ENCODE data around the gene CPHXL. TPM values are rescaled to one million over a fixed set of nuclear protein-coding genes. Genes with fewer than 3 reads are reported as not detected.

Gene CPHXL
- not detected for total RNA-seq
- long read RNA-seq = 0 reads

DNA sequence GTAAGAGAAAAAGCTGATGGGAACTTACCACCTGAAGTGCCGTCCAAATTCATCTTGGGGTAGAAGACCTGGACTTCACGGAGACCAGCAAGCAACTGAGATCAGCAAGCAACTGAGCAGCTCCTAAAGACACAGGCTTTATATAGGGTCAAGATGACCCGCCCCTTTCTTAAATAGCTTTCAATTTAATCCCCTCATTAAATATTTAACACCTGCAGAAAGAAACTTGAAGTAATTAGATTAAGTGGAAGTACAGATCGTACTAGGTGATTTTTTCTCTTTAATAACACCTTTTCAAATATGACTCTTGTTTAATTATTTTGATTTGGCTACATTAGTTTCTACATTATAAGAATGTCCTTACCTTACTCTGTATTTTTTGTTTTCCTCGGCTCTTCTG is at the start of gene CPHXL:
Gene CPHXL, minus strand, starts transcription at position 101 of the 400 bp plus-strand sequence. Its CDS starts 48 bp downstream, at position 53.
- DNase-seq (ENCODE audit: missing footprints) (no peak), ATAC-seq (no peak)
- intact Hi-C loops (cut with DNase I) = no loop called here

DNA sequence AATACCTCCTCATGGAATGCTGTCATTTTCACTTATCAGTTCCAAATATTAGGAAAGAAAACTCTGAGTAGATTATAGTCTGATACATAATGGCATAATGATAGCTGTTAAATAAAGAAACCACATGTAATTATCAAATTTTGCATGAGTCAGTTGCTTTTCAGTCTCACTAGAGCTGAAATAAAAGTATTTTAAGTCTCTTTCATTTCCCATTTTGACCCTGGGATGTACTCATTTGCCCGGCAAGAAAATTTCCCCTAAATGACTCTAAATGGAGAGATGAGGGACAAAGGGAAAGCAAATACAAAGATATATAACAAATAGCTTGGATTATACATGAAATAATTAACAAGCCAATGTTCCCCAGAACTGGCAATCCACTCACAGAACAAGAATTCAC is 47.9 kb upstream of the CPHXL start:
- no peak for ATAC-seq
- no peak for DNase-seq (ENCODE audit: missing footprints)
- intact Hi-C loops (cut with DNase I) = no loop called here

GRCh38 chr16:75770051-75770450 is 43.8 kb upstream of the CPHXL start:
- DNase-seq (ENCODE audit: missing footprints) (no peak), ATAC-seq (no peak)
- intact Hi-C loops (cut with DNase I) = no loop called here

- DNase-seq (ENCODE audit: missing footprints) (no peak), ATAC-seq (peak; percentile 84)
- intact Hi-C loops (cut with DNase I) = loop anchor here (1.0 to 5.0 kb wide), 3 partner anchors 102 to 567 kb away; no protein-coding TSS in a partner anchor
Measured at GRCh38 chr16:75764154-75764768, 38.0 kb upstream of the CPHXL start.

GRCh38 chr16:75763204-75763603 is 36.9 kb upstream of the CPHXL start:
- no peak for DNase-seq (ENCODE audit: missing footprints)
- no peak for ATAC-seq
- intact Hi-C loops (cut with DNase I) = loop anchor here (5.0 kb wide), 2 partner anchors 101 to 566 kb away; no protein-coding TSS in a partner anchor

- intact Hi-C loops (cut with DNase I) = loop anchor here (5.0 kb wide), 2 partner anchors 100 to 565 kb away; no protein-coding TSS in a partner anchor
- ATAC-seq (no peak), DNase-seq (ENCODE audit: missing footprints) (no peak)
Measured at GRCh38 chr16:75762746-75763145, 36.5 kb upstream of the CPHXL start.

- intact Hi-C loops (cut with DNase I) = loop anchor here (5.0 kb wide), 2 partner anchors 99 to 564 kb away; no protein-coding TSS in a partner anchor
- DNase-seq (ENCODE audit: missing footprints) (no peak), ATAC-seq (no peak)
Measured at GRCh38 chr16:75761108-75761507, 34.8 kb upstream of the CPHXL start.

DNA sequence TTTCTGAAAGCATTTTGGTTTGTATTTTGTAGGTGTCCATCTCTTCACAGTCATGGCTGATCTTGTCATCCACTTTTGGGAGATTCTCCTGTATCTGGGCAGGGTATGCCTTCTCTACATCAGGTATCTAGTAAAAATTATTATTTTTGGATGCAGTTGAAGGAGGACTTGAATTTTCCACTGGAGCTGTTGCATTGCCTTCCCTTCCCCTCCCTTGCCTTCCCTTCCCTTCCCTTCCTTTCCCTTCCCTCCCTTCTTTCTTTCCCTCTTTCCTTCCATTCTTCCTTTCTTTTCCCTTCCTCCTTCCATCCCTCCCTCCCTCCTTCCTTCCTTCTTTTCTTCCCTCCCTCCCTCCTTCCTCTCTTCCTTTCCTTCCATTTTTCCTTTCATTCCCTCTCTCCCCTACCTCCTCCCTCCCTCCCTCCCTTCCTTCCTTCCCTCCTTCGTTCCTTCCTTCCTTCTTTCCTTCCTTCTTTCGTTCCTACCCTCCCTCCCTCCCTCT is 33.8 kb upstream of the CPHXL start:
- intact Hi-C loops (cut with DNase I) = loop anchor here (5.0 kb wide), 2 partner anchors 98 to 563 kb away; no protein-coding TSS in a partner anchor
- ATAC-seq (no peak), DNase-seq (ENCODE audit: missing footprints) (no peak)

DNA sequence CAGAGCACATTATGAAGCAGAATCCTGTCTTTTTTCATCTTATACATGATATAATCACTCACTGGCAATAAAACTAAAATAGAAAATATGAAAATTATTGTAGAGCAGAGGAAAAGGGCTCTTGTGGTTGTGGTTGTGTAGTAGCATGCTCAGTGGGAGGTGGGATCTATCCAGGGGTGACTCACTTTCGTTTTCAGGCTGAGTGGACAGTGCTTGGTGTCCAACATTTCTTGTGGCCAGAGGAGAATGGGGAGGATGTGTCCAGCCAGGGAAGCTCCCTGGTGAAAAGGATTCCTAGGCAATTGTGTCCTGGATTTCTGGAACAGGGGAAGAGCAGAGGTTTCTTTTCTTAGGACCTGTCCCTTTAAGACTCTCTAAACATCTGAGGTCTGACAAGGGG is 31.9 kb upstream of the CPHXL start:
- ATAC-seq = no peak
- DNase-seq (ENCODE audit: missing footprints) = no peak
- intact Hi-C loops (cut with DNase I) = no loop called here

- intact Hi-C loops (cut with DNase I) = no loop called here
- no peak for ATAC-seq
Measured at GRCh38 chr16:75754141-75754540, 27.9 kb upstream of the CPHXL start.

DNA sequence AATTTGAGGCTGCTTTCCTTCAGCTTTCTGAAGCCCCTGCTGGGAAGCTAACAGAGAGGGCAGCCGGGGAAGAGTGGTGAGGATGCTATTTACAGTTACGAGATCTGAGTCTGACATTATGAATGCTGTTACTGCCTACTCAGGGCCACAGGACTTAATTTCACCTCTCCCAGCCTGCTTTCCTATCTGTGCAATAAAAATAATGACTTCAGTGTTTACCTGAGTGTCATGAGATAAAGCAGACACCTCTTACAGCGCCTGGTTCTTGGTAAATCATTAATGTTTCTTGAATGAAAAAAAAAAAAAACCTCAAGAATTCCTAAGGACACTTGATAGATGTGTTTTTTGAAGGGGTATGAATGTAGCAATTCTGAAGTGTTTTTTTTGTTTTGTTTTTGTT is 24.2 kb upstream of the CPHXL start:
- ATAC-seq = no peak
- no peak for DNase-seq (ENCODE audit: missing footprints)
- intact Hi-C loops (cut with DNase I) = no loop called here

More at GRCh38 chr16:75754141-75754540, 27.9 kb upstream of the CPHXL start:
- no peak for DNase-seq (ENCODE audit: missing footprints)

DNA sequence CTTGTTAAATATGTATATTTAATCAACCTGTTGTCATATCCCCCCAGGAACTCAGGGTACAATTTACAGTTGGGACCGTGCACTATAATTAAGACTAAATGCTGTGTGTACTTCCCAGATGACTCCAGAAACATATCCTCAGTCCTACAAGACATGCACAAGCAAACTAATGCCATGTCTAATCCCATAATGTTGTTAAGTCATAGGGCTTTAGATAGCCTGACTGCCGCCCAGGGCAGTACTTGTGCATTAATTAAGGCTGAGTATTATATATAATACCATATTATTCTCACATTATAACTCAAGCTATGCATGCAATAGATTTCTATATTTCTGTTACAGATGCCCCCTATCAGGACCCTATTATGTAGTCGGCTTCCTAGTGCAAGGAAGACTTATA is 20.1 kb upstream of the CPHXL start:
- ATAC-seq = no peak
- intact Hi-C loops (cut with DNase I) = no loop called here
- no peak for DNase-seq (ENCODE audit: missing footprints)

DNA sequence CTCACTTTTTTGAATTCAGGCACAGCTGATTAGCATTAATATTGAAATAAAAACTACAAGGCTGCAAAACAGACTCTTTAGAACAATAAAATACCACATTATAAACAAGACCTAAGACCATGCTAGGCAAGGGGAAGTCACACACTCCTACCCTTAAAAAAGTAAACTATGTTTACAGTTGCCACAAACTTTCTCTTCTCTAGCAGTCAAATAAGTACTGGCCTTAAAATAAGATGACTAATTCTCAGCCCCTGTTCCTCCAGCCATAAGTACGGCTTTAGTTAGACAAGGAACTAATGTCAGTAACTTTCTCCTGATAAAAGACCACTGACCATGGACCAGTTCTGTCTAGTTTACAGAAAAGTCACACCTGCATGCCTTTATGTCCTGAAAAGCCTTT is 19.5 kb upstream of the CPHXL start:
- ATAC-seq = no peak
- no peak for DNase-seq (ENCODE audit: missing footprints)
- intact Hi-C loops (cut with DNase I) = no loop called here

DNA sequence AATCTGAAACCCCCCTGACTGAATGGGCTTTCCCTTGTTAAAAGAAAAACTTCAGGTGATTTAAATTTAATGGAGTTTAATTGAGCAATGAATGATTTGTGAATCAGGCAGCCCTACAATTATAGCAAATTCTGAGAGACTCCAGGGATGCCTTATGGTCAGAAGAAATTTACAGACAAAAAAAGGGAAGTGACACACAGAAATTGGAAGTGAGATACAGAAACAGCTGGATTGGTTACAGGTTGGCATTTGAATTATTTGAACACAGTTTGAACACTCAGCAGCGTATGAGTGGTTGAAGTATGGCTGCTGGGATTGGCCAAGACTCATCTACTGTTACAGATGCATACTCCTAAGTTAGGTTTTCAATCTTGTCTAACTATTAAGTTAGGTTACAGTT is 19.0 kb upstream of the CPHXL start:
- ATAC-seq (no peak), DNase-seq (ENCODE audit: missing footprints) (no peak)
- intact Hi-C loops (cut with DNase I) = no loop called here

GRCh38 chr16:75742424-75743047 is 16.2 kb upstream of the CPHXL start:
- ATAC-seq (no peak), DNase-seq (ENCODE audit: missing footprints) (no peak)
- intact Hi-C loops (cut with DNase I) = no loop called here

GRCh38 chr16:75733305-75734211 is 7.3 kb upstream of the CPHXL start:
- intact Hi-C loops (cut with DNase I) = no loop called here
- ATAC-seq (no peak), DNase-seq (ENCODE audit: missing footprints) (no peak)

GRCh38 chr16:75732871-75733270 is 6.6 kb upstream of the CPHXL start:
- intact Hi-C loops (cut with DNase I) = no loop called here
- ATAC-seq (no peak), DNase-seq (ENCODE audit: missing footprints) (no peak)

DNA sequence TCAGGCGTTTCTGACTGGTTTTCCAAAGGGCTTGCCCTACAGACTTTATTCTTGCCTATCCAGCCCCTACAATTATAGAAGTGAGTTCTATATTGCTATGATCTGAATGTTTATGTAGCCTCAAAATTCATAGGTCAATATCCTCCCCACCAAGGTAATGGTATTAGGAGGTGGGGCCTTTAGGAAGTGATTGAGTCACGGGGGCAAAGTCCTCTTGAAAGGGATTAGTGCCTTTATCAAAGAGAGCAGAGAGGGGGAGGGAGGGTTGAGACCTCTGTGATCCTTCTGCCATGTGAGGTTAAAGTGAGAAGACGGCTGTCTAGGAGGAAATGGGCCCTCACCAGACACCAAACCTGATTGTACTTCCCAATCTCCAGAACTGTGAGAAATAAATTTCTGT is 931 bp upstream of the CPHXL start:
- intact Hi-C loops (cut with DNase I) = no loop called here
- ATAC-seq (no peak), DNase-seq (ENCODE audit: missing footprints) (no peak)

- no peak for ATAC-seq
- DNase-seq (ENCODE audit: missing footprints) = no peak
- intact Hi-C loops (cut with DNase I) = no loop called here
Measured at GRCh38 chr16:75718452-75718851, 7.8 kb downstream of the CPHXL start.

Measured in Right ventricle myocardium inferior (tissue), 1 donor.